ENCODE data around the gene SEMA3D. TPM values are rescaled to one million over a fixed set of nuclear protein-coding genes. Genes with fewer than 3 reads are reported as not detected.
A peak's percentile ranks its signal among the peaks of the same experiment; 100 is the strongest.

Gene SEMA3D
- total RNA-seq, 4 donors from 2014 or later = 1.4 to 1.6 (median 1.5) TPM; not detected in 1

- peaks cover 0 to 5% (median 0%) of the 10 kb centered on the region in 4 donors for H3K4me1 ChIP-seq
- no peak overlapping the region for H3K27ac ChIP-seq
- no peaks in the 10 kb centered on the region for H3K9me3 ChIP-seq
- WGBS, 2 donors (ENCODE audit: low coverage in 1 of 2) = 62 to 65% methylated on average over 5 of the region's 5 CpGs
- H3K4me3 ChIP-seq = no peak overlapping the region
- H3K36me3 ChIP-seq = no peaks in the 10 kb centered on the region
- in situ Hi-C loops (cut with MboI; ENCODE audit: low pct_ligation_motif_present in 1 of 4, low pct_unique_long_range_greater_than_20kb in 1 of 4, low sequenced_read_pairs in 3 of 4) (loop anchor here (5.0 to 25.0 kb wide), 5 partner anchors 835 to 1087 kb away; partner anchors contain the start of gene SEMA3A (in 2 of the 4)), intact Hi-C loops (cut with DNase I; ENCODE audit: low total_unique reads) (no loop called here)
- no peak for DNase-seq
- TF ChIP-seq EP300 (IDR thresholded peaks at IDR 0.05; ENCODE audit: low read depth) (no peak), POLR2A (IDR thresholded peaks at IDR 0.05) (no peak), POLR2AphosphoS5 (IDR thresholded peaks at IDR 0.05) (no peak)
- H3K27me3 ChIP-seq = no peaks in the 10 kb centered on the region
Measured at GRCh38 chr7:85022064-85022697, 164.7 kb downstream of the SEMA3D start.

GRCh38 chr7:85021101-85021704 is 165.7 kb downstream of the SEMA3D start:
- 79 to 84% methylated on average over 4 of the region's 4 CpGs for whole genome bisulfite sequencing, 2 donors (ENCODE audit: low coverage in 1 of 2)
- in situ Hi-C loops (cut with MboI; ENCODE audit: low pct_ligation_motif_present in 1 of 4, low pct_unique_long_range_greater_than_20kb in 1 of 4, low sequenced_read_pairs in 3 of 4) = loop anchor here (5.0 to 25.0 kb wide), 5 partner anchors 834 to 1086 kb away; partner anchors contain the start of gene SEMA3A (in 2 of the 4)
- DNase-seq = no peak

GRCh38 chr7:85019778-85020177 is 167.1 kb downstream of the SEMA3D start:
- no peaks in the 10 kb centered on the region for H3K27me3 ChIP-seq

More at GRCh38 chr7:85021101-85021704, 165.7 kb downstream of the SEMA3D start:
- Histone ChIP-seq H3K4me3 (no peak overlapping the region), H3K9me3 (no peaks in the 10 kb centered on the region), H3K27ac (no peak overlapping the region), H3K4me1 (peaks cover 0 to 5% (median 0%) of the 10 kb centered on the region in 4 donors), H3K27me3 (no peaks in the 10 kb centered on the region), H3K36me3 (no peaks in the 10 kb centered on the region)
- intact Hi-C loops (cut with DNase I; ENCODE audit: low total_unique reads) = no loop called here
- TF ChIP-seq POLR2AphosphoS5 (IDR thresholded peaks at IDR 0.05) (no peak), EP300 (IDR thresholded peaks at IDR 0.05; ENCODE audit: low read depth) (no peak), POLR2A (IDR thresholded peaks at IDR 0.05) (no peak), CTCF (IDR thresholded peaks at IDR 0.05) (peak in 3 of 5 experiments; percentile 24 to 44 (median 36))

GRCh38 chr7:85019176-85019575 is 167.7 kb downstream of the SEMA3D start:
- no peak overlapping the region for H3K27ac ChIP-seq
- no peaks in the 10 kb centered on the region for H3K9me3 ChIP-seq
- no peak for DNase-seq
- 73 to 92% methylated on average over 1 of the region's 1 CpG for WGBS, 2 donors (ENCODE audit: low coverage in 1 of 2)
- no peaks in the 10 kb centered on the region for H3K27me3 ChIP-seq
- no peaks in the 10 kb centered on the region for H3K4me1 ChIP-seq
- no peaks in the 10 kb centered on the region for H3K36me3 ChIP-seq
- no peak overlapping the region for H3K4me3 ChIP-seq
- in situ Hi-C loops (cut with MboI; ENCODE audit: low pct_ligation_motif_present in 1 of 4, low pct_unique_long_range_greater_than_20kb in 1 of 4, low sequenced_read_pairs in 3 of 4) = loop anchor here in 2 of 4 donors (25.0 kb wide), 1 partner anchor 832 kb away; the partner anchor contains the start of gene SEMA3A (in 2 of the 2)
- intact Hi-C loops (cut with DNase I; ENCODE audit: low total_unique reads) = loop anchor here (5.0 kb wide), 1 partner anchor 1518 kb away; no protein-coding TSS in a partner anchor
- TF ChIP-seq CTCF (IDR thresholded peaks at IDR 0.05) = no peak
- no peak for TF ChIP-seq EP300 (IDR thresholded peaks at IDR 0.05; ENCODE audit: low read depth)
- no peak for TF ChIP-seq POLR2AphosphoS5 (IDR thresholded peaks at IDR 0.05)
- TF ChIP-seq POLR2A (IDR thresholded peaks at IDR 0.05) = no peak

More at GRCh38 chr7:85019778-85020177, 167.1 kb downstream of the SEMA3D start:
- Histone ChIP-seq H3K36me3 (no peaks in the 10 kb centered on the region), H3K27ac (no peak overlapping the region), H3K9me3 (no peaks in the 10 kb centered on the region), H3K4me1 (no peaks in the 10 kb centered on the region), H3K4me3 (no peak overlapping the region)
- intact Hi-C loops (cut with DNase I; ENCODE audit: low total_unique reads) (loop anchor here (5.0 kb wide), 1 partner anchor 1518 kb away; no protein-coding TSS in a partner anchor), in situ Hi-C loops (cut with MboI; ENCODE audit: low pct_ligation_motif_present in 1 of 4, low pct_unique_long_range_greater_than_20kb in 1 of 4, low sequenced_read_pairs in 3 of 4) (loop anchor here (5.0 to 25.0 kb wide), 5 partner anchors 832 to 1085 kb away; partner anchors contain the start of gene SEMA3A (in 2 of the 4))
- TF ChIP-seq POLR2A (IDR thresholded peaks at IDR 0.05) = no peak
- TF ChIP-seq CTCF (IDR thresholded peaks at IDR 0.05) = no peak
- no peak for TF ChIP-seq EP300 (IDR thresholded peaks at IDR 0.05; ENCODE audit: low read depth)
- TF ChIP-seq POLR2AphosphoS5 (IDR thresholded peaks at IDR 0.05) = no peak
- WGBS, 2 donors (ENCODE audit: low coverage in 1 of 2) = 84 to 91% methylated on average over 3 of the region's 3 CpGs
- no peak for DNase-seq

Data from transverse colon (tissue), 4 donors.